Skeletal muscle cell (primary cell): ENCODE data around the gene ARMC5.

Experiments
- DNase-seq: peaks from one replicate; pipeline ENCODE4 v3.0.0-alpha.2; 2010; ENCODE audit warnings: low read depth
- H3K4me3 ChIP-seq: 2 replicates; pipeline ENCODE4 v1.5.1; 2011; ENCODE audit warnings: low read depth, mild to moderate bottlenecking, control low read depth, low read length, moderate library complexity

ARMC5 gene

DNA sequence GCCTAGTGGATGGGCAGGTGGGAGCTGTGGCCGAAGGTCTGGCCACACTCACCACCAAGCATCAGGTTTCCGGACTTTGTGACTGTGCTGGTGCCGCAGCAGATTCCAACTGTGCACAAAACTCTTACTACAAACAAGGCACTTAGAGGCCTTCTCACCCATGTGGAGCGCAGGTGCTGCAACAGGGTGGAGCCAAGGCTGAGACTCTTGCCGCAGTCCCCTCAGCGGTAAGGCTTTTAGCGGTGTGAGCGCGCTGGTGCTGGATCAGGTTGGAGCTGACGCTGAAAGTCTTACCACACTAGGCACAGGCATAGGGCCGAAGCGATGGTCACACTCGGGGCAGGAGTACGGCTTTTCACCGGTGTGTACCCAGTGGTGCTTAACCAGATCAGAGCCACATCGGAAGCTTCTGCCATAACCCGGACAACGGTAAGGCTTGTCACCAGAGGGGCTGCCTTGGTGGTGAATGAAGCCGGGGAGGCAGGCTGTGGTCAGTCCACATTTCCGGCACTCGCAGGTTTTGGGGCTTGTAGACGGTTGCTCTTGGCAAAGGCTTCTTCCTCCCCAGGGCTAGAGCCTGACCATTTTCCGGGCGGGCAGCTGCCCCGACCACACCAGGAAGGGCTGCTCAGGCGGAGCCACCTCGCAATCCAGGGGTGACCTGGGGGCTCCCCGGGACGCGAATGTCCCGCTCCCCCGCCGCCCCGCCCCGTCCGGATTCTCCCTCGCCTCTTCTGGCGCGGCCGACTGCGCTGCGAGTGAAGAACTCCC, 1.0 kb upstream of the ARMC5 start:
- peak overlapping the region; percentile 79 for H3K4me3 ChIP-seq
- no peak for DNase-seq

GRCh38 chr16:31459687-31460581, 633 bp downstream of the ARMC5 start:
- peak; percentile 97 for DNase-seq

DNA sequence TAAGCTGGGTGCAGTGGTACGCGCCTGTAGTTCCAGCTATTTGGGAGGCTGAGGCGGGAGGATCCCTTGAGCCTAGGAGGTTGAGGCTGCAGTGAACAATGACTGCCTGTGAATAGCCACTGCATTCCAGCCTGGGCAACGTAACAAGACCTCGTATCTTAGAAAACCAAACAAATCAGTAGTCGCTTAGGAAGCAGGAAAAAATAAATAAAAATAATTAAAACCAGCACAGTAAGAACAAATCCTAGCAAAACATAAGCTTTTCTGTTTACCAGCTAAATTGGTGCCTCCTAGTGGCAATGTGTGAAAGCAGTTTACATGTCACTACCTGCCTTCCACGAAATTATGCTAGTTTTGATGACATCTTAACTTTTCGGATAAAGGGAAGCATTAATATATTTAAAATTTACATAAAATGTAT, 1.3 kb downstream of the ARMC5 start:
- H3K4me3 ChIP-seq: peak overlapping the region; percentile 54
- no peak for DNase-seq

More at GRCh38 chr16:31459687-31460581, 633 bp downstream of the ARMC5 start:
- H3K4me3 ChIP-seq: peak overlapping the region; percentile 79

DNA sequence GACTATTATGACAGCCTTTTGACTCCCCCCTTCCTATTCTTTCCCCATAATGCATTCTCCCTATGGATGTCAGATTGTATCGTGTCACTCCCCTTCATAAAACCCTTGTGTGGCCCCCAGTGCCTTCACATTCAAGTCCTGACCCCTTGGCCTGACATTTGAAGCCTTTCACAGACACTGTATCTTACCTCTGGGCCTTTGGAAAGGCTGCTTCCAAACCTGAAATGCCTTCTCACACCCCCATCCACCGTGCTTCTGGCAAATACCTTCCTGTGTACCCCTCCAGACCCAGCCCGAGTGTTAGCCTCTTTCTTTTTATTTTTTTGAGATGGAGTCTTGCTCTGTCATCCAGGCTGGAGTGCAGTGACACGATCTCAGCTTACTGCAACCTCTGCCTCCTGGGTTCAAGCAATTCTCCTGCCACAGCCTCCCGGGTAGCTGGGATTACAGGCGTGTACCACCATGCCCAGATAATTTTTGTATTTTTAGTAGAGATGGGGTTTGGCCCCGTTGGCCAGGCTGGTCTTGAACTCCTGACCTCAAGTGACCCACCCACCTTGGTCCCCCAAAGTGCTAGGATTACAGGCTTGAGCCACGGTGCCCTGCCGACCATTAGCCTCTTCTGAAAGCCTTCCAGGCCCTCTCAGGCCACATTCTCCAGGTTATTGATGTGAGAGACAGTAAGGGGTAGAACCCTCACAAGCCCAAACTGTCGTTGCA, 2.1 kb downstream of the ARMC5 start:
- DNase-seq: no peak
- H3K4me3 ChIP-seq: no peak overlapping the region

DNA sequence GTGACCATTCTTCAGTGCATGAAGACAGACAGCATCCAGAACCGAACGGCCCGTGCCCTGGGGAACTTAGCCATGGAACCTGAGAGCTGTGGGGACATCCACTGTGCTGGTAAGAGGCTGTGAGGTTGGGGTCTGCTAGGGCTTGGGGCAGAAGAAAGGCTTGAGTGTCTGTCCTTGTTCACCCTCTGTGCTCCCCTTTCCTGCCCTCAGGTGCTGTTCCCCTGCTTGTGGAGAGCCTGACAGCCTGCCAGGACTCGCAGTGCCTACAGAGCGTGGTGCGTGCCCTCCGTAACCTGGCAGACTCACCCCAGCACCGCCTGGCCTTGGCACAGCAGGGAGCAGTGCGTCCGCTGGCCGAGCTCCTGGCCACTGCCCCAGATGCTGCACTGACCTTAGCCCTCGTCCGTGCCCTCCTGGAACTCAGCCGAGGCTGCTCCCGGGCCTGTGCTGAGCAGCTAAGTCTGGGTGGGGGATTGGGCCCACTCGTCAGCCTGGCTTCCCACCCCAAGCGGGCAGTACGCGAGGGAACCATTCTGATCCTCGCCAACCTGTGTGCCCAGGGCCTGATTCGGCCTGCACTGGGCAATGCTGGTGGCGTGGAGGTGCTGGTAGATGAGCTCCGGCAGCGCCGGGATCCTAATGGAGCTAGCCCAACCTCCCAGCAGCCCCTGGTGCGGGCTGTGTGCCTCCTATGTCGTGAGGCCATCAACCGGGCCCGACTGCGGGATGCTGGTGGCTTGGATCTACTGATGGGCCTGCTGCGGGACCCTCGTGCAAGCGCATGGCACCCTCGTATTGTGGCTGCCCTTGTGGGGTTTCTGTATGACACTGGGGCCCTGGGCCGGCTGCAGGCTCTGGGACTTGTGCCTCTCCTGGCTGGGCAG, 2.9 kb downstream of the ARMC5 start:
- H3K4me3 ChIP-seq: no peak overlapping the region
- no peak for DNase-seq

GRCh38 chr16:31464348-31464769, 5.1 kb downstream of the ARMC5 start:
- no peak for DNase-seq
- H3K4me3 ChIP-seq: no peak overlapping the region

DNA sequence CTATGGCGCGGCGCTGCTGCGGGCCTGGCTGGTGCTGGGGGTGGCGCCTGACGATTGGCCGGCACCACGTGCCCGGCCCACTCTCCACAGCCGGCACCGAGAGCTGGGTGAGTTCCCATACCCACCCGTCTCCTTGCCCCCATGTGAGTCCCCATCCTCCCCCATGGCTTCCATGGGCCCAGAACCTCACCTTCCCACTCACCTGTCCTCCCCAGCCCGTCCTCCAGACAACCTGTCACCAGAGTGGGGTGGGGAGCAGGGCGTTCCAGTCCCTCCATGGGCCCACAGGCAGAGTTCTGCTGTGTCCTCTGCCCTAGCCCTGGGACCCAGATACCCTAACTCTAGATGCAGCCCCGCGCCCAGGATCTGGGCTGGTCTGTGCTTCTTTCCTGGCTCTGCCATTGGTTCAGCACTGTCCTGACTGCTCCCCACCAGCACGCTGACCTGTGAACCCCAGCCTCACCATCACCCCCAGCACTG, 5.5 kb downstream of the ARMC5 start:
- H3K4me3 ChIP-seq: no peak overlapping the region
- DNase-seq: no peak

DNA sequence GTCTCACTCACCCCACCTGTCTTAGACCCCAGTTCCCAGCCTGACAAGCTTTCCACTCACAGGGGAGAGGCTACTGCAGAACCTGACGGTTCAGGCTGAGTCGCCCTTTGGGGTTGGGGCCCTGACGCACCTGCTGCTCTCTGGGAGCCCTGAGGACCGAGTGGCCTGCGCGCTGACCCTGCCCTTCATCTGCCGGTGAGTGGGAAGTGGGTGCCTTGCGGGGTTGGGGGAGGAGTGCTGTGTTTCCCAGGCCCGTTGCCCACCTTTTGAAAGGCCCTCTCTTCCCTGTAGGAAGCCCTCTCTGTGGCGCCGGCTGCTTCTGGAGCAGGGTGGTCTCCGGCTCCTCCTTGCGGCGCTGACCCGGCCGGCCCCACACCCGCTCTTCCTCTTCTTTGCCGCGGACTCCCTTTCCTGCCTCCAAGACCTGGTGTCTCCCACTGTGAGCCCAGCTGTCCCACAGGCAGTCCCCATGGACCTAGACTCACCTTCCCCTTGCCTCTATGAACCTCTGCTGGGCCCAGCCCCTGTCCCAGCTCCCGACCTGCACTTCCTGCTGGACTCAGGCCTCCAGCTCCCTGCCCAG, 6.6 kb downstream of the ARMC5 start:
- no peak overlapping the region for H3K4me3 ChIP-seq
- no peak for DNase-seq

- H3K4me3 ChIP-seq: no peak overlapping the region
- no peak for DNase-seq
Measured at GRCh38 chr16:31466381-31466841, 7.1 kb downstream of the ARMC5 start.

DNA sequence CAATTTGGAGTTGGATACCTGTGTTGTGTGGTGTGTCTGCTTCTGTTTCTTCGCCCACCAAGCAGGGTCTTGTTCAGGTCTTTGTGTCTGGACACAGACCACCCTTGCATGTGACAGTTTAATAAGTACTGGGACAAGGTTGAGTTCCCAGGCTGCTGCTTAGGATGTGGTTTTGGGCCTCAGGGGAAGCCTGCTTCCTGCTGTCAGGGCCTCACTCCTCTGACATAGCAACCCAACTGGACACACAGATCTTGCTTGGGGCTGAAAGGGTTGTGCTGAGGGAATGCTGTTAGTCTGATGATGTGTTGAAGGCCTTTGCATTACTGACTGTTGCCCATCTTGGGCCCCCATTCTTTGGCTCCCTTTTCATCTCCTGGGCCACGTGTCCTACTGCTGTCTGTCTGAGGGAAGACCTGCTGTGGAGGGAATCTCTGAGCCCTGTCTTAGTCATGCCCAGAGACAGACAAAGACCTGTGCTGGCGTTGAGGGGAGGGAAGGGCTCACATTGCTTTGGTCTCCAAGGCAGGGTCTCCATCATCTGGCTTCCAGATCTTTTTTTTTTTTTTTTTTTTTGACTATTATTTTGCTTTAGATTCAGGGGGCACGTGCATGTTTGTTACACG, 8.0 kb downstream of the ARMC5 start:
- no peak overlapping the region for H3K4me3 ChIP-seq
- no peak for DNase-seq

GRCh38 chr16:31467858-31468257, 8.6 kb downstream of the ARMC5 start:
- DNase-seq: no peak
- no peak overlapping the region for H3K4me3 ChIP-seq

DNA sequence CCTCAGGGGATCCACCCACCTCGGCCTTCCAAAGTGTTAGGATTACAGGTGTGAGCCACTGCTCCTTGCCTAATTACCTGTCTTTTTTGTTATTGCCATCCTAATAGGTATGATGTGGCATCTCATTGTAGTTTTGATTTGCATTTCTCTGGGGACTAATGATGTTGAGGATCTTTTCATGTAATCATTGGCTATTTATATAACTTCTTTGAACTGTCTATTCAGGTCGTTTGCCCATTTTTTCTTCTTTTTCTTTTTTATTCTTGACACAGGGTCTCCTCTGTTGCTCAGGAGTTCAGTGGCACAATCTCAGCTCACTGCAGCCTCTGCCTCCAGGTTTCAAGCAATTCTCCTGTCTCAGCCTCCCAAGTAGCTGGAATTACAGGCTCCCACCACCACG, 11.3 kb downstream of the ARMC5 start:
- DNase-seq: no peak
- no peak overlapping the region for H3K4me3 ChIP-seq

DNA sequence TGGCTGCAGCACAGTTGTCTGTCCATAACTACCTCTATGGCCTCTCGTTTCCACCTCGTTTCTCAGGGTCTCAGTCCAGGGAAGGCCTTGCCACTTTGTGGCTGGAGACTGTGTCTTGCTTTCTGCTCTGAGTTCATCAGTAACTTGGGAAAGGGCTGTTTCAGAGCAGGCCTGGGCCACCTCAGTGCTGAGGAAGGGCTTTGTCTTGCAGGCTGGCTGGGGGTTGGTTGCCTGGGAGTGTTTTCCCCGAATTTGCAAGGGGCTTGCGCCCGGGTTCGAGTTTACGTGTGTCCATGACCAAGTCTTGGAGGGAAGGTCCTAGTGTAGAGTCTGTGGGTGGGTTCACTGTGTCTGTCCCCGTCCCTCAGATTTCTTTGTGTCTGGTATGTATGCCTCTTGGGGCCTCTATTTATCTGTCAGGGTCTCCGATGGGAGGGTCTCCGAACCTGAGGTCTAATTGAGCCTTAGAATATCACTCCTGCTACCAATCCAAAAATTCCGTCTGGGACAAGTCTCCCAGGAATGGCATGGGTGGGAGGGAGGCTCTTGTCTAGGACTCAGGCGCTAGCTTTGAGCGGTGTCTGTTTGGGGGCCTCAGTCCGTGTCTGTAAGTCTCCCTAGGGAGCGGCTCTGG, 12.1 kb downstream of the ARMC5 start:
- peak overlapping the region; percentile 76 for H3K4me3 ChIP-seq
- DNase-seq: no peak

DNA sequence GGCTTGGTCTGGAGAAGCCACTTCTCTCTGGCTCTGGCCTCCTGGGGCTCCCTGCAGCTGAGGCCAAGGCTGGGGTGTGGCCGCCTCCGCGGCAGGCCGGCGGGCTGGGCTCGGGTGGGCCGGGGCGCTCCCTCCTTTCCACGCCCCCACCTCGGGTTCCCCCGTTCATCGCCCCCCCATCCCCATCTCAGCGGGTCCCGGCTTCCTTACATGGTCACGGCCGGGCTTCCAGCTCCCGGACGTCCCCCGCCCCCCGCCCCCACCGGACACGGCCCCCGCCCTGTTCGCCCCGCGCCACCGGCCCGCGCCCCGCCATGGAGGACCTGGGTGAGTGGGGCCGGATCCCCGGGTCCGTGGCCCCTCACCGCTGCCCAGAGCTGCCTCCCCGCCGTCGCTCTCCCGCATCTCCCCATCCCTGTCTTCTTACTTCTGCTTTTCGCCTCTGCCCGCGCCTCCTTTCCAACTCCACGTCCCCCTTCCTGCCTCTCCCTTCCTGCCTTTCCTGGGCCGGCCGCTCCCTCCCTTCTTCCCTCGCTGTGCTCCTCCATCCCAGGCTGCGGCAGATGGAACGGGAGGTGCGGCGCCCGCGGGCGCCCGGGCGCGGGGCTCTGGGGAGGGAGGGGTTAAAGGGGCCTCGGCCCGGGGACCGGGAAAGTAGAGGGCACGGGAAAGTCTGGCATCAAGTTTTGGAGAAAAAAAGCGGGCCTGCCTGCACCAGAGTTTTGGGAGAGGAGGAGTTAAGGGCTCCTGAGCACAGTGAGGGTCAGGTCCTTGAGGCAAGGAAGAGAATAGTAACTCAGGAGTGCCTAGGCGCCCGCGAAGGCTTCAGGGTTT, 12.8 kb downstream of the ARMC5 start, which contains the start of gene TGFB1I1:
Gene TGFB1I1 (plus strand): TSS at position 278 of the 834 bp plus-strand sequence. CDS start 37 bp downstream, at position 315.
- peak within 1 kb of the TSS; percentile 76 for H3K4me3 ChIP-seq
- DNase-seq: no peak

- H3K4me3 ChIP-seq: peak overlapping the region; percentile 76
- peak; percentile 63 for DNase-seq
Measured at GRCh38 chr16:31472709-31473203, 13.5 kb downstream of the ARMC5 start.

DNA sequence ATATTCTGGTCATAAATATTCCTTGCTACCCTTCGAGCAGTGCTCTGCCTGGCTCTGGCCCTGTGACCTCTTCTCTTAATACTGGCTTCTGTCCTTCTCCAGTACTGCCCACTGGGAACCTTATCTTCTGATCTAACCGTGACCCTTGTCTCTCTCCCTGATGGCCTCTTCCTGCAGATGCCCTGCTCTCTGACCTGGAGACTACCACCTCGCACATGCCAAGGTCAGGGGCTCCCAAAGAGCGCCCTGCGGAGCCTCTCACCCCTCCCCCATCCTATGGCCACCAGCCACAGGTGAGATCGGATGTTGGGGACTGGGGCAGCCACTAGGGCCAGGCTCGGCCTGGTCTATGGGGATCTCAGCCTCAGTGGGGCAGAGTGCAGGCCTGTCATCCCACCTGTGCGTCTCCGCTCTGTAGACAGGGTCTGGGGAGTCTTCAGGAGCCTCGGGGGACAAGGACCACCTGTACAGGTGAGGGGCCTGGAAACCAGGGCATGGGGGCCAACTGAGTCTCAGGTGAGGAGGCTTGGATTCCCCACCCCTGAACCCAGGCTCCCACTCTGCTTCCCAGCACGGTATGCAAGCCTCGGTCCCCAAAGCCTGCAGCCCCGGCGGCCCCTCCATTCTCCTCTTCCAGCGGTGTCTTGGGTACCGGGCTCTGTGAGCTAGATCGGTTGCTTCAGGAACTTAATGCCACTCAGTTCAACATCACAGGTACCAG, 14.1 kb downstream of the ARMC5 start:
- DNase-seq: no peak
- H3K4me3 ChIP-seq: no peak overlapping the region
